ENCODE measurements around the gene LDAH.

DNA sequence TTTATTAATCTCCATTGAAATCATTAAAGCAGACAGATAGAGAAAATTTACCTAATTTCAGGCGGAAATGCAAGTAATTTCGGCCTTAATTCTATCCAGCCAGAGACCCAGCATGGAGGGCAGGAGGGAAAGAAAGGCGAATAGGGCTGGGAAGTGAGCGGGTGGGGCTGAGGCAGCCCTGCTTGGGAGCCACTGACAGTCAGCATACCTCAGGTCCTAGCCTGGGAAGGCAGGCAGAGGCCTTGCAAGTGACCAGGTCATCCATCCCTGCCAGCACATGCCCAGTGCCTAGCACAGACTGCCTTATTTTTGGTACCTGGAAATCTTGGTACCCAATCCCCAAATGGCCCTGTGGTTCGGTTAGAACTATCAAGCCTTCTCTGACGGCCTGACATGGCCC, 154.4 kb downstream of the LDAH start:
- TF ChIP-seq, protein P1, sequence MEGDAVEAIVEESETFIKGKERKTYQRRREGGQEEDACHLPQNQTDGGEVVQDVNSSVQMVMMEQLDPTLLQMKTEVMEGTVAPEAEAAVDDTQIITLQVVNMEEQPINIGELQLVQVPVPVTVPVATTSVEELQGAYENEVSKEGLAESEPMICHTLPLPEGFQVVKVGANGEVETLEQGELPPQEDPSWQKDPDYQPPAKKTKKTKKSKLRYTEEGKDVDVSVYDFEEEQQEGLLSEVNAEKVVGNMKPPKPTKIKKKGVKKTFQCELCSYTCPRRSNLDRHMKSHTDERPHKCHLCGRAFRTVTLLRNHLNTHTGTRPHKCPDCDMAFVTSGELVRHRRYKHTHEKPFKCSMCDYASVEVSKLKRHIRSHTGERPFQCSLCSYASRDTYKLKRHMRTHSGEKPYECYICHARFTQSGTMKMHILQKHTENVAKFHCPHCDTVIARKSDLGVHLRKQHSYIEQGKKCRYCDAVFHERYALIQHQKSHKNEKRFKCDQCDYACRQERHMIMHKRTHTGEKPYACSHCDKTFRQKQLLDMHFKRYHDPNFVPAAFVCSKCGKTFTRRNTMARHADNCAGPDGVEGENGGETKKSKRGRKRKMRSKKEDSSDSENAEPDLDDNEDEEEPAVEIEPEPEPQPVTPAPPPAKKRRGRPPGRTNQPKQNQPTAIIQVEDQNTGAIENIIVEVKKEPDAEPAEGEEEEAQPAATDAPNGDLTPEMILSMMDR (IDR thresholded peaks at IDR 0.05): no peak
- no peak for TF ChIP-seq POLR2A (IDR thresholded peaks at IDR 0.05; ENCODE audit: low read length)
- TF ChIP-seq, protein P2, sequence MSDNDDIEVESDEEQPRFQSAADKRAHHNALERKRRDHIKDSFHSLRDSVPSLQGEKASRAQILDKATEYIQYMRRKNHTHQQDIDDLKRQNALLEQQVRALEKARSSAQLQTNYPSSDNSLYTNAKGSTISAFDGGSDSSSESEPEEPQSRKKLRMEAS (IDR thresholded peaks at IDR 0.05): no peak
- no peak for TF ChIP-seq POLR2AphosphoS2 (conservative IDR thresholded peaks at IDR 0.05; ENCODE audit: low read length)
- TF ChIP-seq, protein P3, sequence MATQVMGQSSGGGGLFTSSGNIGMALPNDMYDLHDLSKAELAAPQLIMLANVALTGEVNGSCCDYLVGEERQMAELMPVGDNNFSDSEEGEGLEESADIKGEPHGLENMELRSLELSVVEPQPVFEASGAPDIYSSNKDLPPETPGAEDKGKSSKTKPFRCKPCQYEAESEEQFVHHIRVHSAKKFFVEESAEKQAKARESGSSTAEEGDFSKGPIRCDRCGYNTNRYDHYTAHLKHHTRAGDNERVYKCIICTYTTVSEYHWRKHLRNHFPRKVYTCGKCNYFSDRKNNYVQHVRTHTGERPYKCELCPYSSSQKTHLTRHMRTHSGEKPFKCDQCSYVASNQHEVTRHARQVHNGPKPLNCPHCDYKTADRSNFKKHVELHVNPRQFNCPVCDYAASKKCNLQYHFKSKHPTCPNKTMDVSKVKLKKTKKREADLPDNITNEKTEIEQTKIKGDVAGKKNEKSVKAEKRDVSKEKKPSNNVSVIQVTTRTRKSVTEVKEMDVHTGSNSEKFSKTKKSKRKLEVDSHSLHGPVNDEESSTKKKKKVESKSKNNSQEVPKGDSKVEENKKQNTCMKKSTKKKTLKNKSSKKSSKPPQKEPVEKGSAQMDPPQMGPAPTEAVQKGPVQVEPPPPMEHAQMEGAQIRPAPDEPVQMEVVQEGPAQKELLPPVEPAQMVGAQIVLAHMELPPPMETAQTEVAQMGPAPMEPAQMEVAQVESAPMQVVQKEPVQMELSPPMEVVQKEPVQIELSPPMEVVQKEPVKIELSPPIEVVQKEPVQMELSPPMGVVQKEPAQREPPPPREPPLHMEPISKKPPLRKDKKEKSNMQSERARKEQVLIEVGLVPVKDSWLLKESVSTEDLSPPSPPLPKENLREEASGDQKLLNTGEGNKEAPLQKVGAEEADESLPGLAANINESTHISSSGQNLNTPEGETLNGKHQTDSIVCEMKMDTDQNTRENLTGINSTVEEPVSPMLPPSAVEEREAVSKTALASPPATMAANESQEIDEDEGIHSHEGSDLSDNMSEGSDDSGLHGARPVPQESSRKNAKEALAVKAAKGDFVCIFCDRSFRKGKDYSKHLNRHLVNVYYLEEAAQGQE (IDR thresholded peaks at IDR 0.05): no peak
- no peak for TF ChIP-seq CHD4 (IDR thresholded peaks at IDR 0.05; ENCODE audit: borderline replicate concordance)
- TF ChIP-seq JUN (IDR thresholded peaks at IDR 0.05): no peak
- no peak for TF ChIP-seq BHLHE40 (IDR thresholded peaks at IDR 0.05; ENCODE audit: low read depth, low read length)

Measured in A549 (cell line).